HepG2 (cell line): ENCODE results near the gene FAM174B. TPM values are rescaled to one million over a fixed set of nuclear protein-coding genes. Genes with fewer than 3 reads are reported as not detected.
A peak's percentile ranks its signal among the peaks of the same experiment; 100 is the strongest.

ENCODE experiments used
- CCAR2 ChIP-seq: fragments of 200-400 bp; formaldehyde crosslinking; optimal IDR thresholded peaks from 2 replicates; pipeline ENCODE3; 2018; ENCODE audit warnings: low read depth, mild to moderate bottlenecking, low read length, moderate library complexity
- KAT2B ChIP-seq: fragments of 150-350 bp; IDR thresholded peaks from 2 replicates; pipeline ENCODE4 v1.6.1; 2014; ENCODE audit warnings: low read depth, low read length, borderline replicate concordance
- KAT8 ChIP-seq: IDR thresholded peaks from 2 replicates; pipeline ENCODE4 v1.6.1; 2016; ENCODE audit warnings: missing genetic modification reagents, missing compliant biosample characterization
- NFYB ChIP-seq: sonication (generic); formaldehyde crosslinking; IDR thresholded peaks from 2 replicates; pipeline ENCODE4 v1.4.0; 2020; ENCODE audit warnings: missing genetic modification reagents
- ZBTB1 ChIP-seq: sonication (generic); formaldehyde crosslinking; IDR thresholded peaks from 2 replicates; pipeline ENCODE4 v1.4.0; 2020; ENCODE audit warnings: missing genetic modification reagents, borderline replicate concordance
- ZNF33B ChIP-seq: sonication (generic); formaldehyde crosslinking; IDR thresholded peaks from 2 replicates; pipeline ENCODE4 v1.5.1; 2020; ENCODE audit warnings: mild to moderate bottlenecking, missing genetic modification reagents
- ZNF350 ChIP-seq: sonication (generic); formaldehyde crosslinking; IDR thresholded peaks from 2 replicates; pipeline ENCODE4 v1.4.0; 2020; ENCODE audit warnings: mild to moderate bottlenecking, low read depth, missing genetic modification reagents, borderline replicate concordance
- ZNF367 ChIP-seq: sonication (generic); formaldehyde crosslinking; IDR thresholded peaks from 2 replicates; pipeline ENCODE4 v1.4.0; 2020; ENCODE audit warnings: missing genetic modification reagents, borderline replicate concordance
- ZNF558 ChIP-seq: sonication (generic); formaldehyde crosslinking; IDR thresholded peaks from 2 replicates; pipeline ENCODE4 v1.9.0; 2022; ENCODE audit warnings: mild to moderate bottlenecking, missing genetic modification reagents, borderline replicate concordance
- polyA plus RNA-seq, 8 experiments: library from polyadenylated mRNA; depleted of rRNA in 3 of 8; stranded (reverse) in 7 of 8; unstranded in 1 of 8; fragments of >200 nt; fragmentation: Illumina TruSeq in 4 of 8; extraction: Trizol in 4 of 8; gene quantifications; 2 replicates each; pipeline versions ENCODE4 v1.2.1 to v1.2.3, GENCODE V29; 2011 to 2016; ENCODE audit warnings: low read depth in 4 of 8, missing spikeins in 1 of 8, mixed read lengths in 1 of 8; ENCODE audit not compliant: insufficient read depth in 1 of 8
- total RNA-seq, 5 experiments: library from RNA; depleted of rRNA; stranded (reverse); fragments of >200 nt; fragmentation: Illumina TruSeq; extraction: Trizol; gene quantifications; 2 replicates each; pipeline ENCODE4 v1.2.3, GENCODE V29; 2016; ENCODE audit warnings: low read depth in 1 of 5
- TF ChIP-seq, protein P1 (sequence below): sonication (generic); formaldehyde crosslinking; IDR thresholded peaks from 2 replicates; pipeline ENCODE4 v1.5.0; 2020; ENCODE audit warnings: mild to moderate bottlenecking, missing genetic modification reagents
- TF ChIP-seq, protein P2 (sequence below): sonication (generic); formaldehyde crosslinking; IDR thresholded peaks from one replicate; pipeline ENCODE4 v1.5.1; 2020; ENCODE audit warnings: mild to moderate bottlenecking, missing genetic modification reagents; ENCODE audit errors: not compliant biosample characterization
- TF ChIP-seq, protein P3 (sequence below): sonication (generic); formaldehyde crosslinking; IDR thresholded peaks from 2 replicates; pipeline ENCODE4 v1.4.0; 2020; ENCODE audit warnings: missing genetic modification reagents; ENCODE audit errors: not compliant biosample characterization
- TF ChIP-seq, protein P4 (sequence below): sonication (generic); formaldehyde crosslinking; IDR thresholded peaks from 2 replicates; pipeline ENCODE4 v1.5.1; 2020; ENCODE audit warnings: missing genetic modification reagents, mild to moderate bottlenecking, borderline replicate concordance

FAM174B gene
- total and polyA plus RNA-seq, 2 of the 13 experiments (the other 11 are each of a cell fraction or from before 2014, with no cell fraction given) = 0.90 to 2.1 TPM

DNA sequence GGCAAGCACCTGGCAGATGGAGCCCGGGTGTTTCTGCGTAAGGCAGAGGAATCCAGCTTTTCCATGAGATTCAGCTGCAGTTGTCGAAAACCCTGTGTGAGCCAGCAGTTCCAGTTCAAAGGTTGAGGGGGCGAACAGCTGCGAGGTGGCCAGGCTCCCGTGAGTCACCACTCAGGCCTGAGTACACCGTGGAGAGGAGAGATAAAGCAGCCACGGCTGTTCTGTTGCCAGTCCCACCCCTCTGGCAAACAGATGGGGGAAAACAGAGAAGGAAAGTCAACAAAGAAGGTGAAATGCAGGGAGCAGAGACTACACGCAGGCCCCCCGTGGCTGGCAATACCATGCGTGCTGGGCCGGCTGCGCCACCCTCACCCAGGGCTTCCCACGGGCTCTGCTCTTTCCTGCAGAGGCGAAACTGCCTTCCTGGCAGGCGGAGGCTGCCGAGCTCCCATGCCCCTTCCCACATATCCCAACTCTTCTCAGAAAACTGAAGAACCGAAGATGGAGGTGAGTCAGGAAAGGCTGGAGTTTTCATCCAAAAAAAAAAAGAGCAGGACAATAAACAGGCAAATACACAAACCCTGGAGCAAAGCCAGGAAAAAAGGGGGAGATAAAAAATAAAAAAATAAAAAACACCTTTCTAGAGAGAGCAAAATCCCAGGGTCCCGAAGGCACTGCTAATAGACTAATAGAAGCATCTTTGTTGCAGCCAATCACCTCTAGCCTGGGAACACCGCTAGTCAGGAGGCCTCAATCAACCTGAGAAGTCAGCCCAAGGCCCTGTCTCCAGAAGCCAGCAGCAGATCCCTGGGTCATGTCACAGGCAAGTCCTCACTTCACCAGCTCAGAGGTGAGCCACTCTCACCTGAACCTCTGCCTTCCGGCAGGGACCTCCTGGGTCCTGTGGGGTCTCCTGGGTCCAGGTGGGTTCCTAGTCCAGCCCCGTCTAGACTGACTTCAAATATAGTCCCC is 37.7 kb downstream of the FAM174B start (continued):
- TF ChIP-seq ZNF367 (CRISPR knock-in tag) (no peak), KAT8 (CRISPR knock-in tag) (peak; percentile 68), KAT2B (no peak), ZNF350 (0 out of 2 replicates have a peak, but pooled peaks have one; percentile 23), ZBTB1 (CRISPR knock-in tag) (no peak), CCAR2 (no peak), NFYB (no peak), ZNF558 (CRISPR knock-in tag) (no peak), ZNF33B (CRISPR knock-in tag) (0 out of 2 replicates have a peak, but pooled peaks have one; percentile 63)
- TF ChIP-seq, protein P1, sequence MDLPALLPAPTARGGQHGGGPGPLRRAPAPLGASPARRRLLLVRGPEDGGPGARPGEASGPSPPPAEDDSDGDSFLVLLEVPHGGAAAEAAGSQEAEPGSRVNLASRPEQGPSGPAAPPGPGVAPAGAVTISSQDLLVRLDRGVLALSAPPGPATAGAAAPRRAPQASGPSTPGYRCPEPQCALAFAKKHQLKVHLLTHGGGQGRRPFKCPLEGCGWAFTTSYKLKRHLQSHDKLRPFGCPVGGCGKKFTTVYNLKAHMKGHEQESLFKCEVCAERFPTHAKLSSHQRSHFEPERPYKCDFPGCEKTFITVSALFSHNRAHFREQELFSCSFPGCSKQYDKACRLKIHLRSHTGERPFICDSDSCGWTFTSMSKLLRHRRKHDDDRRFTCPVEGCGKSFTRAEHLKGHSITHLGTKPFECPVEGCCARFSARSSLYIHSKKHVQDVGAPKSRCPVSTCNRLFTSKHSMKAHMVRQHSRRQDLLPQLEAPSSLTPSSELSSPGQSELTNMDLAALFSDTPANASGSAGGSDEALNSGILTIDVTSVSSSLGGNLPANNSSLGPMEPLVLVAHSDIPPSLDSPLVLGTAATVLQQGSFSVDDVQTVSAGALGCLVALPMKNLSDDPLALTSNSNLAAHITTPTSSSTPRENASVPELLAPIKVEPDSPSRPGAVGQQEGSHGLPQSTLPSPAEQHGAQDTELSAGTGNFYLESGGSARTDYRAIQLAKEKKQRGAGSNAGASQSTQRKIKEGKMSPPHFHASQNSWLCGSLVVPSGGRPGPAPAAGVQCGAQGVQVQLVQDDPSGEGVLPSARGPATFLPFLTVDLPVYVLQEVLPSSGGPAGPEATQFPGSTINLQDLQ (CRISPR knock-in tag) = no peak
- TF ChIP-seq, protein P2, sequence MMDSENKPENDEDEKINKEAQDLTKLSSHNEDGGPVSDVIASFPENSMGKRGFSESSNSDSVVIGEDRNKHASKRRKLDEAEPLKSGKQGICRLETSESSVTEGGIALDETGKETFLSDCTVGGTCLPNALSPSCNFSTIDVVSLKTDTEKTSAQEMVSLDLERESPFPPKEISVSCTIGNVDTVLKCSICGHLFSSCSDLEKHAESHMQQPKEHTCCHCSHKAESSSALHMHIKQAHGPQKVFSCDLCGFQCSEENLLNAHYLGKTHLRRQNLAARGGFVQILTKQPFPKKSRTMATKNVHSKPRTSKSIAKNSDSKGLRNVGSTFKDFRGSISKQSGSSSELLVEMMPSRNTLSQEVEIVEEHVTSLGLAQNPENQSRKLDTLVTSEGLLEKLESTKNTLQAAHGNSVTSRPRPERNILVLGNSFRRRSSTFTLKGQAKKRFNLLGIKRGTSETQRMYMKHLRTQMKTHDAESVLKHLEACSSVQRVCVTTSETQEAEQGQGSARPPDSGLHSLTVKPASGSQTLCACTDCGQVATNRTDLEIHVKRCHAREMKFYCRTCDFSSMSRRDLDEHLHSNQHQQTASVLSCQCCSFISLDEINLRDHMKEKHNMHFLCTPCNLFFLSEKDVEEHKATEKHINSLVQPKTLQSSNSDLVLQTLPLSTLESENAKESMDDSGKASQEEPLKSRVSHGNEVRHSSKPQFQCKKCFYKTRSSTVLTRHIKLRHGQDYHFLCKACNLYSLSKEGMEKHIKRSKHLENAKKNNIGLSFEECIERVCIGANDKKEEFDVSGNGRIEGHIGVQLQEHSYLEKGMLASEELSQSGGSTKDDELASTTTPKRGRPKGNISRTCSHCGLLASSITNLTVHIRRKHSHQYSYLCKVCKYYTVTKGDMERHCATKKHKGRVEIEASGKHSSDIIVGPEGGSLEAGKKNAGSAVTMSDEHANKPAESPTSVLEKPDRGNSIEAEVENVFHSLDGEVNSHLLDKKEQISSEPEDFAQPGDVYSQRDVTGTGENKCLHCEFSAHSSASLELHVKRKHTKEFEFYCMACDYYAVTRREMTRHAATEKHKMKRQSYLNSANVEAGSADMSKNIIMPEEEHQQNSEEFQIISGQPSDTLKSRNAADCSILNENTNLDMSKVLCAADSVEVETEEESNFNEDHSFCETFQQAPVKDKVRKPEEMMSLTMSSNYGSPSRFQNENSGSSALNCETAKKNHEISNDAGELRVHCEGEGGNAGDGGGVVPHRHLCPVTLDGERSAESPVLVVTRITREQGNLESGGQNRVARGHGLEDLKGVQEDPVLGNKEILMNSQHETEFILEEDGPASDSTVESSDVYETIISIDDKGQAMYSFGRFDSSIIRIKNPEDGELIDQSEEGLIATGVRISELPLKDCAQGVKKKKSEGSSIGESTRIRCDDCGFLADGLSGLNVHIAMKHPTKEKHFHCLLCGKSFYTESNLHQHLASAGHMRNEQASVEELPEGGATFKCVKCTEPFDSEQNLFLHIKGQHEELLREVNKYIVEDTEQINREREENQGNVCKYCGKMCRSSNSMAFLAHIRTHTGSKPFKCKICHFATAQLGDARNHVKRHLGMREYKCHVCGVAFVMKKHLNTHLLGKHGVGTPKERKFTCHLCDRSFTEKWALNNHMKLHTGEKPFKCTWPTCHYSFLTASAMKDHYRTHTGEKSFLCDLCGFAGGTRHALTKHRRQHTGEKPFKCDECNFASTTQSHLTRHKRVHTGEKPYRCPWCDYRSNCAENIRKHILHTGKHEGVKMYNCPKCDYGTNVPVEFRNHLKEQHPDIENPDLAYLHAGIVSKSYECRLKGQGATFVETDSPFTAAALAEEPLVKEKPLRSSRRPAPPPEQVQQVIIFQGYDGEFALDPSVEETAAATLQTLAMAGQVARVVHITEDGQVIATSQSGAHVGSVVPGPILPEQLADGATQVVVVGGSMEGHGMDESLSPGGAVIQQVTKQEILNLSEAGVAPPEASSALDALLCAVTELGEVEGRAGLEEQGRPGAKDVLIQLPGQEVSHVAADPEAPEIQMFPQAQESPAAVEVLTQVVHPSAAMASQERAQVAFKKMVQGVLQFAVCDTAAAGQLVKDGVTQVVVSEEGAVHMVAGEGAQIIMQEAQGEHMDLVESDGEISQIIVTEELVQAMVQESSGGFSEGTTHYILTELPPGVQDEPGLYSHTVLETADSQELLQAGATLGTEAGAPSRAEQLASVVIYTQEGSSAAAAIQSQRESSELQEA (CRISPR knock-in tag) = no peak
- TF ChIP-seq, protein P3, sequence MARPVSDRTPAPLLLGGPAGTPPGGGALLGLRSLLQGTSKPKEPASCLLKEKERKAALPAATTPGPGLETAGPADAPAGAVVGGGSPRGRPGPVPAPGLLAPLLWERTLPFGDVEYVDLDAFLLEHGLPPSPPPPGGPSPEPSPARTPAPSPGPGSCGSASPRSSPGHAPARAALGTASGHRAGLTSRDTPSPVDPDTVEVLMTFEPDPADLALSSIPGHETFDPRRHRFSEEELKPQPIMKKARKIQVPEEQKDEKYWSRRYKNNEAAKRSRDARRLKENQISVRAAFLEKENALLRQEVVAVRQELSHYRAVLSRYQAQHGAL (CRISPR knock-in tag) = no peak
- TF ChIP-seq, protein P4, sequence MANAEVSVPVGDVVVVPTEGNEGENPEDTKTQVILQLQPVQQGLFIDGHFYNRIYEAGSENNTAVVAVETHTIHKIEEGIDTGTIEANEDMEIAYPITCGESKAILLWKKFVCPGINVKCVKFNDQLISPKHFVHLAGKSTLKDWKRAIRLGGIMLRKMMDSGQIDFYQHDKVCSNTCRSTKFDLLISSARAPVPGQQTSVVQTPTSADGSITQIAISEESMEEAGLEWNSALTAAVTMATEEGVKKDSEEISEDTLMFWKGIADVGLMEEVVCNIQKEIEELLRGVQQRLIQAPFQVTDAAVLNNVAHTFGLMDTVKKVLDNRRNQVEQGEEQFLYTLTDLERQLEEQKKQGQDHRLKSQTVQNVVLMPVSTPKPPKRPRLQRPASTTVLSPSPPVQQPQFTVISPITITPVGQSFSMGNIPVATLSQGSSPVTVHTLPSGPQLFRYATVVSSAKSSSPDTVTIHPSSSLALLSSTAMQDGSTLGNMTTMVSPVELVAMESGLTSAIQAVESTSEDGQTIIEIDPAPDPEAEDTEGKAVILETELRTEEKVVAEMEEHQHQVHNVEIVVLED (CRISPR knock-in tag) = peak; percentile 24; the same call in 1 of the 2 replicates
